ENCODE measurements around the gene CCNA1.

CCNA1 gene

DNA sequence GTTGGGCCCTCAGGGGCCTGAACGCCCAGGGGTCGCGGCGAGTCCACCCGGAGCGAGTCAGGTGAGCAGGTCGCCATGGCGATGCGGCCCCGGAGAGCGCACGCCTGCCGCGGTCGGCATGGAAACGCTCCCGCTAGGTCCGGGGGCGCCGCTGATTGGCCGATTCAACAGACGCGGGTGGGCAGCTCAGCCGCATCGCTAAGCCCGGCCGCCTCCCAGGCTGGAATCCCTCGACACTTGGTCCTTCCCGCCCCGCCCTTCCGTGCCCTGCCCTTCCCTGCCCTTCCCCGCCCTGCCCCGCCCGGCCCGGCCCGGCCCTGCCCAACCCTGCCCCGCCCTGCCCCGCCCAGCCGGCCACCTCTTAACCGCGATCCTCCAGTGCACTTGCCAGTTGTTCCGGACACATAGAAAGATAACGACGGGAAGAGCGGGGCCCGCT lies at the start of gene CCNA1:
CCNA1 (plus strand) TSS at position 390 of the 439 bp plus-strand sequence. CDS start 562 bp downstream, outside the sequence.
- no peak for DNase-seq (ENCODE audit: low spot score)

DNA sequence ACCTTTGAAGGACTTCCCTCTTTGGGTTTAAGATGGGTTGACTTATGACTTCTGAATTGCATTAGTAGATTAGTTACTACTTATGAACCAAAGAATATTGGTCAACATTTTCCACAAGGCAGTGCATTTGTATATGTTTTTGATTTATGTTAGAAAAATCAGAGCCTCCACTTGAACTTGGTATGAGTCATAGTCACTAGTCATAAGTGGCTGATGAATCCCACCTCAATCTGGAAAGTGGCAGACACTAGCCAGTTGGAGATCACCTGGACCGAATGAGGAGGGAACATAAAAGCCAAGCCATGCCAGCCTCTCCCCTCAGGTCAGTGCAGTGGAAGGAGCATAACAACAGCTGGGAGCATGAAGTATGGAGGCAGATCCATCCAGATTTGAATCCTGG lies 46.8 kb upstream of the CCNA1 start:
- no peak for DNase-seq (ENCODE audit: low spot score)

DNA sequence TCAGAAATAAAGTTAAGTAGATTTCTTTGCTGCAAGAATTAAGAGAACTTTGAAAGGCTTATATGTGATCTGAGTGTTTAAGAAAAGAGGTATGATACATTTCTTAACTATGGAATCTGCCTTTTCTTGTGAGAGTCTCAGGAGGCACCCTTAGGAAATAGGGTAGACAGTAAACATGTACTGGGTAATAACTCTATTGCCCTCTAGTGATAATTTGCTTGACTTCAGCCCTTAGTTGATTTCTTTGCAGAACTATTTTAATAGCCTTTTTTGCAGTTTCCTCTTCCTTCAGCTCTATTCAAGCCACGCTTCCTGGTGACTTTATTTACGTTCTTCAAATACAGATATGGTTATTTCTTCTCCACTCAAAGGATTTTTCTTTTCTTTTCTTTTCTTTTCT lies 37.0 kb upstream of the CCNA1 start:
- no peak for DNase-seq (ENCODE audit: low spot score)

DNA sequence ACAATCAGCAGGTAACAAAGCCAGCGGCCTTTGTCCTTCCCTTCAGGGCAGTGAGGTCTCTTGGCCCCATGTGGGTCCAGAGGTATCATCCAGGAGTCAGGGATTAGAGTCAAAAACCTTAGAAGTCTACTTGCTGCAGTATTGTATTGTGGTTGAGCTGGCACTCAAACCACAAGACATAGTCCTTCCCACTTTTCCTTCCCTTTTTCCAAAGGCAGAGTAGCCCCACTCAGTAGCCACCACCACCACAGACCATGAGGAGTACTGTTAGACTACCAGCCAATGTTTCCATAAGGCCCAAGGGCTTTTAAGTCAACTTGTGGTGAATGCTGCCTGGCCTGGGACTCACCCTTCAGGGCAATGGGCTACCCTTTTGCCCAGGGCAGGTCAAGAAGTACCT lies 27.1 kb upstream of the CCNA1 start:
- no peak for DNase-seq (ENCODE audit: low spot score)

DNA sequence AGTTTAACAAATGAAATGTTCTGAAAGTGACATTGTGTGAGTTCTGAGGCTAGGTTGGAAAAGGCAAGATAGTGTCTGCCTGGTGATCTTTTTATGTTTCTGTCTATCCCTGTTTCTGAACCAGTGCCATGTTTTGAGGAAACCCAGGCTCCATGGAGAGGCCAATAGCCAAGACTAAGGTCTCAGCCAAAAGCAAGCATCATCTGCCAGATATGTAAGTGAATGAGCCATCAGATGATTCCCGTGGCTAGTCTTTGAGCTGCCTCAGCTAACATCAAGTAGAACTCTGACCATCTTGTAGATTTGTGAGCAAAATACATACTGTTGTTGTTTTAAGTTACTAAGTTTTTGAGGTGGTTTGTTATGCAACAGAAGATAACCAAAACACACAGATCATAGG lies 19.6 kb upstream of the CCNA1 start:
- no peak for DNase-seq (ENCODE audit: low spot score)

DNA sequence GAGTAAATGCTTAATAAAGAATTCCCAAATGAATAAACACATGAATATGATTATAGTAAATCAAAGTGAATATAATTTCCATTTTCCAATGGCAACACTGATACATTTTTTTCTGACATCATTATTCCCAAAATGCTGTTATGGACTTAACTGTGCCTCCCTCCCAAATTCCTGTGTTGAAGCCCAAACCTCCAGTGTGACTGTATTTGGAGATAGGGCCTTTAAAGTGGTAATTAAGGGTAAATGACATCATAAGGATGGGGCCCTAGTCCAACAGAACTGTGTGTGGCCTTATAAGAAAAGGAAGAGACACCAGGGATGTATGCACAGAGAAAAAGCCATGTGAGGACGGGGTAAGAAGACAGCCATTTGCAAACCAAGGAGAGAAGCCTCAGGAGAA lies 19.1 kb upstream of the CCNA1 start:
- DNase-seq (ENCODE audit: low spot score), result no peak

DNA sequence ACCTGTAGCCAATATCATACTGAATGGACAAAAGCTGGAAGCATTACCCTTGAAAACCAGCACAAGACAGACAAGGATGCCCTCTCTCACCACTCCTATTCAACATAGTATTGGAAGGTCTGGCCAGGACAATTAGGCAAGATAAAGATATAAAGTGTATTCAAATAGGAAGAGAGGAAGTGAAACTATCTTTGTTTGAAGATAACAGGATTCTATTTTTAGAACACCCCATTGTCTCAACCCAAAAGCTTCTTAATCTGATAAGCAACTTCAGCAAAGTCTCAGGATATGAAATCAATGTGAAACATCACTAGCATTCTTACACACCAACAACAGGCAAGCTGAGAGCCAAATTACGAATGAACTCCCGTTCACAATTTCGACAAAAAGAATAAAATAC lies 17.8 kb upstream of the CCNA1 start:
- DNase-seq (ENCODE audit: low spot score), result no peak

DNA sequence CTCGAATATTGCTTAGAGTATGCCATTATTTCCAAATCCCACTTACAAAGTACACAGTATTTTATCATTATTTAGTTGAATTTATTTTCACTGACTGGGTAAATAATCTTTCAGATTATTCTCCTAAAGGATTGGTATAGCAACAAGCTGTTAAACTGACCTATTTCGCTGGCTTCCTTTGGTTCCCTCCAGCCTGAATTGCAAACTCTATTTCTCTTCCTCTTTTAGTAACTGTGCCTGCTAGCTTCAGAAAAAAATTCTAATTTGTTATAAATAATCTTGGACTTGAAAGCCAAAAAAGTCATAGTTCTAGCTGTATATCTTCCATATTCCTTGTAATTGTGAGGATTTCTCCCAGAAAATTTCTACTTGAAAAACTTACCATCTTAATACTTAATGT lies 15.0 kb upstream of the CCNA1 start:
- no peak for DNase-seq (ENCODE audit: low spot score)

DNA sequence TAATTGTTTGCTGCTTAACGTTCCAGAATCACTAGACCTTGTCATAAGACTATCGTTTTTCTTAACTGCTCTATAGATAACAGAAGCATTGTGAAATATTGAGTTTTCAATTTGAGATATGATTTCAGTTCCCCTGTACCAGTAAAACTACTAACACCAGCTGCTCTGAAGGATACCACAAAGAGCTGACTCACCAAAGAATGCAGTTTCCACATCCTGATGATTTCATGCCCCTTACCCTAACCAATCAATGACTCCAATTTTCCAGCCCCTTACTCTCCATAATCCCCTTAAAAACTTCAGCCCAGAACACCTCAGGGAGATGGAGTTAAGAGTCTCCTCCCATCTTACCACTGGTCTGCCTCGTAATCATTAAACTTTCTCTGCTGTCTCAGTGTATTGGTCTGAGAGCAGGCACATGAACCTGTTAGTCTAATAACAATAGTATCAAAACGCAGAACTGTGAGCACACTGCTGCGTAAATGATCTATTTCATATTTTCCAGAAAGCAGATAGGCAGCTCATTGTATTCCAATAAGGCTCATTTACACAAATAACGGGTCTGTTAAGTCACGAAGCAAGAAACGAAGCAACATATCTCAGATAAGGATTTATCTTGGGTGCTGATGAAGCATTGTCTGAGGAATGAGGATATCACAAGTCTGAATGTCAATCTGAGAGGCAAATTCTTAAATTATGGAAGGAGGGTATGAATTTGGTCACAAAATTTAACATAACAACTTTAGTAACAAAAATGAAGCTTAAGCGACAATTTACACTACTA lies 14.1 kb upstream of the CCNA1 start:
- DNase-seq (ENCODE audit: low spot score), result no peak

DNA sequence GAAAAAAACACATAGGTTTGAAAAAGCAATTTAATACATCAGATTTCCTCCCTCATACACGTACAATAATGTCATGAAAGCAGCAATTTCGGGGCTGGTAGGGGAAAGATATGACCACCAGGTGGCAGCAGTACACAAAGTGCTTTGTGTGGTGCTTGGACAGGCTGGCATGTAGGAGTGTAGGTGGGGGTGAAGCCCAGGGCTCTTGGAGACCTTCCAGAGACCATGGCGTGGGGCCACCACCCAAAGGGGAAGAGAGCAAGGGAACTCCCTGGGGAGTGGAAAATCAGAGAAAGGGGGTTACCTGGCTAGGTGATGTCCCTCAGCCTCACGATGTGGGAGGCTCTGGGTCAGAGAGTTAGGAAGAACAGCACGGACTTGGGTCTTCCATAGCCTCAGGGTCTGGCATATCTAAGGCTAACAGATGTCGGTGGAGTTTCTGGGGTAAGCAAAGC lies 11.8 kb upstream of the CCNA1 start:
- peak; percentile 52 for DNase-seq (ENCODE audit: low spot score)

DNA sequence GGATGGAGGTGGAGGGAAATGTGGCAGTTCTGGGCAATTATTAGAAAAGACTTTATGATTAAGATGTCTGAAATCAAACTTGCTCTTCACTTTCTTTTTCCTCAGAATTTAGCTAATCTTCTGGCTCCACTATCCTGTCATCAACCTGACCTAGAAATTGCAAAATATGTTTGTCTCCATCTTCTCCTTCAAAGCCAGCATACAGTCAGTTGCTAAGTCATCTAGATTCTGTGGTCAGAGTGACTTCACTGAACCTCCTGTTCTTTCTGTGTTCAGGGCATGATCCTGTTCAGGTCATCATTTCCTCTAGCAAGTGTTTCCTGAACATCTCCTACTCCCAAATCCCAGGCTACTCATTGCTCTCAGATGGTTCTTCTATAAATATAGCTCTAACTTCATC lies 10.8 kb upstream of the CCNA1 start:
- no peak for DNase-seq (ENCODE audit: low spot score)

DNA sequence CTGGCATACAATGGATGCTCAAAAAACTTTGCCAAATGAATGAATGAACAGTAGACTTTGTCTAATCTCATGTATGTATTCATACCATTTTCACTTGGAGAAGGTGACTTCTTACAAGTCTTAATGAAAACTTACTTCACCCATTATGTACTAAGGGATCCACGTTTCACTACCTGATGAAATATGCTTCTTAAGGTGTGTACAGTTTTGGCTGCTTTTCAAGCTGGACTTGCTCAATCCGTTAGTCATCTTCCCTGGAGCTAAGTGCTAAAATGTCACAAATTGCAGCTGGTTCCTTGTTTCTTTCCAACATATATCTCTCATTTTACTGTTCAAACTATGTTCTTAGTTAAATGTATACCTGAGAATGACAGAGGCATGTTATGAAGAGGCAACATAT lies 4.2 kb upstream of the CCNA1 start:
- peak; percentile 22 for DNase-seq (ENCODE audit: low spot score)

DNA sequence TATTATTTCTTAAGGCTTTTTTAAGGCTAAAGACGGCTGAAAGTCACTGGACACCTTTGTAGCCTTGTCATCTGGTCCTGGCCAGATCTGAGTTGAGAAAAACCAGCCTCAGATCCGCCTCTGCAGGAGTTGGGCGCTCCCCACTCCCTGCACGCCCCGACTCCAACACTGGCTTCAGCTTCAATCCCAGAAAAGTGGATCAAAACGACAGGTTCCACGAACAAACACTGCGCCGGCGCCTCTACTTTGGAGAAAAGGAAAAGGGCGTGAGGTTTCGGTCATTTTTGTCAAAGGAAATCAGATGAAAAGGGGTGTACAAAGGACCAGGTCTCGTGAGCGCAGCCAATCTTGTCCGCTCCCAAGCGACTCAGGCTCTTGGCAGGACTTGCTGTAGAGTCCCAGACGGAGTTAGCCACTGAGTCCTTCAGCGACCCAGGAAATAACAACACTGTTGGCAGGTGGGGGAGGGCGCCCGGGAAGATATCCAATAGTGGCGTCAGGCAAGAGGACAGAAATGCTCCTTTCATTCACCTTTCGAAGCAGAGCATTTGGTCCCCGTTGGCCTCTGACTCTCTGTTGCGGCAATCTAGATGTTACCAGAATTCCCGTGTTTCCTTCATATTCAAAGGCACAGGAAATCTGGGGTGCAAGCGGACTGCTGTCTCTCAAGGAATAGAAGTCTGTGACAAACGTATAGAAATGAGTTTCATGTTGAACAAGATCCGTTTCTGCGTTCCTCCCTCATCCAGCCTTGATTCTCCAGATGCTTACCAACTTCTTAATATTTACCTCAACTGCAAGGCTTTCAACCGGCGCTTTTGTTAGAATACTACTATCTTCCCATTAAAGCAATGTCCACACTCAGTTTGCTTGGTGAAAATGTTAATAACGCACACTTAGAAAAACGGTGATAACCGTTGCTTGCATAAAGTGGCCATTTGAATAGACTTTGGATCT lies 1.8 kb upstream of the CCNA1 start:
- no peak for DNase-seq (ENCODE audit: low spot score)

DNA sequence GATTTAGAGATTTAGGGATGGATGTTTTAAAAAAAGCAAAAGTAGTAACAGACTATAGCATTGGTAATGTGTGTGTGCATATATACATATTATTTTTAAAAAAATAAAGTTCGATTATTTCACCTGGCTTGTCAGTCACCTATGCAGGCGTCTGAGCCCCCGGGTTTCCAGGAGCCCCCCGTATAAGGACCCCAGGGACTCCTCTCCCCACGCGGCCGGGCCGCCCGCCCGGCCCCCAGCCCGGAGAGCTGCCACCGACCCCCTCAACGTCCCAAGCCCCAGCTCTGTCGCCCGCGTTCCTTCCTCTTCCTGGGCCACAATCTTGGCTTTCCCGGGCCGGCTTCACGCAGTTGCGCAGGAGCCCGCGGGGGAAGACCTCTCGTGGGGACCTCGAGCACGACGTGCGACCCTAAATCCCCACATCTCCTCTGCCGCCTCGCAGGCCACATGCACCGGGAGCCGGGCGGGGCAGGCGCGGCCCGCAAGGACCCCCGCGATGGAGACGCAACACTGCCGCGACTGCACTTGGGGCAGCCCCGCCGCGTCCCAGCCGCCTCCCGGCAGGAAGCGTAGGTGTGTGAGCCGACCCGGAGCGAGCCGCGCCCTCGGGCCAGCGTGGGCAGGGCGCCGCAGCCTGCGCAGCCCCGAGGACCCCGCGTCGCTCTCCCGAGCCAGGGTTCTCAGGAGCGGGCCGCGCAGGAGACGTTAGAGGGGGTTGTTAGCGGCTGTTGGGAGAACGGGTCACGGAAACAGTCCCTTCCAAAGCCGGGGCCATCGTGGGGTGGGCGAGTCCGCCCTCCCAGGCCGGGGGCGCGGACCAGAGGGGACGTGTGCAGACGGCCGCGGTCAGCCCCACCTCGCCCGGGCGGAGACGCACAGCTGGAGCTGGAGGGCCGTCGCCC lies 840 bp upstream of the CCNA1 start:
- DNase-seq (ENCODE audit: low spot score), result no peak

DNA sequence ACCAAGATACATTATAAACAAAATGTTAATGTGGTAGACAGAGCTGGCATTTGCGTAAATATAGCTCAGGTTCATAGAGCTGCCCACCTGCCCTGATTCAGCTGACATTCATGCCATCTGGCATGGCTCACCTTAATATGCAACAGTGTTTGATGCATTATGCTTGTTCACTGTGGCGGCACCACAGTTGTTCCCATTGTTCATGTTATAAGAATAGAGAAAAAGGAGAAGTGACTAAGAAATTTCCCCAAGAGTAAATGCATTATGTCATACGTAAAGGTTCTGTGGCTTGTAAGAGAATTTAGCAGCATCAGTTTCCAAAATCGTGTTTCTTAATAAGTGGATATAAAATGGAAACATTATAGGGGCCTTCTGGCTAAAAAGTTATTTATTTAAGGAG lies 4.5 kb downstream of the CCNA1 start:
- DNase-seq (ENCODE audit: low spot score), result no peak

DNA sequence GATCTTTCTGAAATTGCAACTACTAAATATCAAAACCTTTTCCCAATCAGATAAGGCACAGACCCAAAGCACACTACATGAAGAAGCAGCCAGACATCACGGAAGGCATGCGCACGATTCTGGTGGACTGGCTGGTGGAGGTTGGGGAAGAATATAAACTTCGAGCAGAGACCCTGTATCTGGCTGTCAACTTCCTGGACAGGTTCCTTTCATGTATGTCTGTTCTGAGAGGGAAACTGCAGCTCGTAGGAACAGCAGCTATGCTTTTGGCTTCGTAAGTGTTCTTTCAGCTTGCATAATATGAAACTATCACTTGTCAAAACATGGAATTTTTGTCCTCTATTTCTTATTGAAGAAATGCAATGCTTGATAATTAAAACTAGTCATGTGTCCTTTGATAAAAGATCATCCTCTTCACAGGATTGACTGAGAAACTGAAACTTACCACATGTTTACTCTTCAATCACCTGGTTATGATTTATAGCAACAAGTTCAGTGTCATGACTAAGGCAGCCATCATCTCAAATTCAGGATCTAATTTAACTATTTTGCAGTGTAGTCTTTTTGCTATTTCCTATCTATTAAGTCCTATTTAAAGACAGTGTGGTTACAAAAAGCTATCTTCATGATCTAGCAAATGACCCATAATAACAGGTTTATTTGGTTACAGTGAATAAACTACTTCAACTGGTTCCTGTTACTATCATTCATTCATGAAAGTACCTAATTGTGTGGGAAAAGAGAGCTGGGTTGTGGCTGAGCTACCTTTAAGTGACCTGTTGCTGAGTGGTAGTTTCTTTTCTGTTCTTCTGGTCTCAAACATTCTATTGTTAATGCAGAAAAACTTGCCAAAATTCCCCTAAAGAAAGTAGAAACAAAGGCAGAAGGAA lies 6.5 kb downstream of the CCNA1 start:
- no peak for DNase-seq (ENCODE audit: low spot score)

DNA sequence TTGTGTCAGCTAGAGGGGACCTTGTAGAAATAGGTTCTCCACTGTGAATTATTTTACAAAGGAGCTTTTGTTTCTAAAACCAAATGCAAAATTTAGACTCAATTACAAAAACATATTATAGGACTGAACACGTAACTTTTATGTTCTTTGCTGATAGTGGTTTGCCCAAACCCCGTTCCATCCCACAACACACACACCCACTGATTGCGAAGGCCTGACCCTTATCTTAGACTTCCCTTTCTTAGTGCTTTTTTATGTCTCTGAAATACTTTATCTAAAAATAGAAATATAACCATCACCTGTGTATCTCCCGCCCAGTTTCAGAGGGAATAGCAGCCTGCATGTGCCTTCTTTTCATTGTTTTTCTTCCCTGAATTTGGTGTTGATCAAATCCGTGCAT lies 13.0 kb downstream of the CCNA1 start:
- DNase-seq (ENCODE audit: low spot score), result no peak

DNA sequence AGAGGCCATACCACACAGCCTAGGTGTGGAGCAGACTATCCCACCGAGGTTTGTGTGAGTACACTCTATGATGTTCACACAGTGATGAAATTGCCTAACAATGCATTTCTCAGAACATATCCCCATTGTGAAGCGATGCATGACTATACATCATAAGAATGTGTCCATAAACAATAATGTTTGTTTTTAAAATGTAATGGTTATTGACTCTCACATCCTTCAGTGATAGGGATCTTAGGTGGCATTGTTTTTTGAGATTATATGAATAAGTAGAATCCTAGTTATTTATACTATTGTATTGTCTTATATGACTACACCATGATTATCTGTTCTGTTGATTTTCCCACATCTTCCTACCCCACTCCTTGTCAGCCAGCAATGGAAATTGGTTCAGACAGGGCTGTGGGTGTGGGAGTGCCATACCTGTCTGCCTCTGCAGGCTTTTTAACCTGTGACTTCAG lies 13.6 kb downstream of the CCNA1 start:
- no peak for DNase-seq (ENCODE audit: low spot score)

DNA sequence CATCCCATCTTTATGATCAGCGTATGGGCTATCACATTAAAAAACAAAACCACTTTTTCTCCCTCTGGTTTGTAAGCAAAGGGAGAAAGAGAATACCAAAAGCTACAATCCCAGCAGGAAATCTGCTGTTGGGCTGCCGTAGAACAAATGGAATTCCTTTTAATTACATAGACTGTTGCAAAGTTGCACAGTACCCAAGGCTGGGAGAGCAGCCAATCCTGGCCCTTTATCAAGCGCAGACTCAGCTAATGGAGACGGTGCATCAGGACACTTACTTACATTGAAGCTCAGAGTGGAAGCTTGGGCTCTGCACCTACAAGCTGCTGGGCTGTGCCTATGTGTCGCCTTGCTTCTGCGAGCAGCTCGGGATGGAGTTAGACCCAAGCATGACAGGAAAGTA lies 15.2 kb downstream of the CCNA1 start:
- no peak for DNase-seq (ENCODE audit: low spot score)

DNA sequence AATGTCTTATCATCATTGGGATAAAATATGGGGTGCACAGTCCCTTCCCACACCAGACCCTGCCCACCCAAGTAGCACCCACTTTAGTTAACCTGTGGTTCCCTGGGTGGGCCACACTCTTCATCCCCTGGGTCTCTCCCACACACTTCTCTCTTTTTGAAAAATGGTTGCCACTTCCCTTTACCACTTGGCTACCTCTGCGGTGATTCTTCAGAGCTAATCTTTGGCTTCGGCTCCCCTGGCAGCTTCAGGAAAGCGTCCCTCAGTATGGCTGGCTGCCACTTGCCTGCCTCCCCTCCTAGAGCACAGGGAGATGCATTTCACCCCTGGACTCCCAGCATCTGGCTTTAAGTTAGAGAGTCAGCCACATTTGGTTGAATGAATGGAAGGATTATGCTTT lies 18.2 kb downstream of the CCNA1 start:
- DNase-seq (ENCODE audit: low spot score), result no peak

DNA sequence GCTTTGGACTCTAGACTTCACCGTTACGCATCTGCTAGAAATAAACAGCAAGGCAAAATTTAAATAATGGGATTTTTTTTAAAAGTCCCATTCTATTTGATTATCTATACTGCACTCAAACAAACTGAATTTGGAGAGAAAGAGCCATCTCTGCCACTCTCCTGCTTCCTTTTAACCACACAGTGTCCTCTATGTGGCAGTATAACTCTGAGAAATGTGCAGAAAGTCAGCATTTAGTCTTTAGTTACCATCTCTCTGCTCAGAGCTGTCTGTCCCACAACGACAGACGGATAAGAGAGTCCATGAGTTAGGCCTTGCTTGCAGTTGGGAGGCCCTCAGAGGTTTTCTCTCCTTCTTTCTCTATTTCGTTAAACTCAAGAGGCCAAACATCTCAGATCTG lies 21.2 kb downstream of the CCNA1 start:
- DNase-seq (ENCODE audit: low spot score), result no peak
